22Rv1 (cell line): ENCODE data around the gene LRRC8B.

ENCODE experiments used
- ZFX ChIP-seq: fragments of 450-650 bp; IDR thresholded peaks from 2 replicates; pipeline ENCODE4 v1.6.1; 2017; ENCODE audit warnings: antibody characterized with exemption, borderline replicate concordance
- TF ChIP-seq, protein P1 (sequence below): fragments of 450-650 bp; IDR thresholded peaks from 2 replicates; pipeline ENCODE4 v1.5.1; 2017; ENCODE audit warnings: mild to moderate bottlenecking

DNA sequence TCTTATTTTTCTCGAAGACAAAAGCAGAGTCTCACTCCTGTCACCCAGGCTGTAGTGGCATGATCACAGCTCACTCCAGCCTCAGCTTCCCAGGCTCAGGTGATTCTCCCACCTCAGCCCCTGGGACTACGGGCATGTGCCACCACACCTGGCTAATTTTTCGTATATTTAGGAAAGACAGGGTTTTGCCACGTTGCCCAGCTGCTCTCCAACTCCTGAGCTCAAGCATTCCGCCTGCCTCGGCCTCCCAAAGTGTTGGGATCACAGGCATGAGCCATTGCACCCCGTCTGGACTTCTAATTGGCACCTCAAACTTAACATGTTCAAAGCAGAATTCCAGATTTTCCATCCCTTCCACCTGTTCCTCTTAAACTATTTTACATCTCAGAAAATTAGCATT, 89.3 kb downstream of the LRRC8B start:
- TF ChIP-seq, protein P1, sequence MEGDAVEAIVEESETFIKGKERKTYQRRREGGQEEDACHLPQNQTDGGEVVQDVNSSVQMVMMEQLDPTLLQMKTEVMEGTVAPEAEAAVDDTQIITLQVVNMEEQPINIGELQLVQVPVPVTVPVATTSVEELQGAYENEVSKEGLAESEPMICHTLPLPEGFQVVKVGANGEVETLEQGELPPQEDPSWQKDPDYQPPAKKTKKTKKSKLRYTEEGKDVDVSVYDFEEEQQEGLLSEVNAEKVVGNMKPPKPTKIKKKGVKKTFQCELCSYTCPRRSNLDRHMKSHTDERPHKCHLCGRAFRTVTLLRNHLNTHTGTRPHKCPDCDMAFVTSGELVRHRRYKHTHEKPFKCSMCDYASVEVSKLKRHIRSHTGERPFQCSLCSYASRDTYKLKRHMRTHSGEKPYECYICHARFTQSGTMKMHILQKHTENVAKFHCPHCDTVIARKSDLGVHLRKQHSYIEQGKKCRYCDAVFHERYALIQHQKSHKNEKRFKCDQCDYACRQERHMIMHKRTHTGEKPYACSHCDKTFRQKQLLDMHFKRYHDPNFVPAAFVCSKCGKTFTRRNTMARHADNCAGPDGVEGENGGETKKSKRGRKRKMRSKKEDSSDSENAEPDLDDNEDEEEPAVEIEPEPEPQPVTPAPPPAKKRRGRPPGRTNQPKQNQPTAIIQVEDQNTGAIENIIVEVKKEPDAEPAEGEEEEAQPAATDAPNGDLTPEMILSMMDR, result no peak
- TF ChIP-seq ZFX, result no peak
